Hepatocyte (in vitro differentiated cells): ENCODE results near the gene SEPTIN8. TPM values are rescaled to one million over a fixed set of nuclear protein-coding genes. Genes with fewer than 3 reads are reported as not detected.

Experiments used
- DNase-seq: peaks from one replicate; pipeline ENCODE4 v3.0.0-alpha.2; 2016; ENCODE audit warnings: low spot score
- H2AFZ ChIP-seq: fragments of 200-600 bp; sonication (generic); 2 replicates; pipeline ENCODE4 v1.6.0; 2016; ENCODE audit warnings: antibody characterized with exemption, mild to moderate bottlenecking
- H3K27ac ChIP-seq: fragments of 200-600 bp; sonication (generic); 2 replicates; pipeline ENCODE4 v1.5.1; 2016; ENCODE audit warnings: mild to moderate bottlenecking
- H3K27me3 ChIP-seq: fragments of 200-600 bp; sonication (generic); 2 replicates; pipeline ENCODE4 v1.6.1; 2016
- H3K36me3 ChIP-seq: fragments of 200-600 bp; sonication (generic); replicated peaks from 2 replicates; pipeline ENCODE4 v1.5.1; 2016; ENCODE audit warnings: low read depth; ENCODE audit not compliant: insufficient read depth
- H3K4me1 ChIP-seq: fragments of 200-600 bp; sonication (generic); 2 replicates; pipeline ENCODE4 v1.5.1; 2016; ENCODE audit warnings: mild to moderate bottlenecking, moderate library complexity; ENCODE audit not compliant: insufficient read depth
- H3K4me2 ChIP-seq: fragments of 200-600 bp; sonication (generic); 2 replicates; pipeline ENCODE4 v1.6.0; 2016
- H3K4me3 ChIP-seq: fragments of 200-600 bp; sonication (generic); 2 replicates; pipeline ENCODE4 v1.5.1; 2016; ENCODE audit warnings: mild to moderate bottlenecking
- H3K79me2 ChIP-seq: fragments of 200-600 bp; sonication (generic); 2 replicates; pipeline ENCODE4 v1.6.0; 2017; ENCODE audit warnings: mild to moderate bottlenecking
- H3K9me2 ChIP-seq: fragments of 200-600 bp; sonication (generic); replicated peaks from 2 replicates; pipeline ENCODE4 v1.6.0; 2017; ENCODE audit warnings: mild to moderate bottlenecking; ENCODE audit not compliant: insufficient read depth
- H3K9me3 ChIP-seq: fragments of 200-600 bp; sonication (generic); 2 replicates; pipeline ENCODE4 v1.5.1; 2016; ENCODE audit warnings: low read depth, mild to moderate bottlenecking
- H4K20me1 ChIP-seq: fragments of 200-600 bp; sonication (generic); 2 replicates; pipeline ENCODE4 v1.6.0; 2016; ENCODE audit warnings: mild to moderate bottlenecking; ENCODE audit not compliant: insufficient read depth, poor library complexity, severe bottlenecking
- CTCF ChIP-seq: fragments of 200-600 bp; sonication (generic); IDR thresholded peaks from 2 replicates; pipeline ENCODE4 v1.5.1; 2016; ENCODE audit warnings: antibody characterized with exemption, mild to moderate bottlenecking; ENCODE audit not compliant: poor library complexity
- EZH2 ChIP-seq: fragments of 200-600 bp; sonication (generic); IDR thresholded peaks from 2 replicates; pipeline ENCODE4 v1.6.1; 2016; ENCODE audit warnings: antibody characterized with exemption, mild to moderate bottlenecking, borderline replicate concordance
- EZH2phosphoT487 ChIP-seq: fragments of 200-600 bp; sonication (generic); IDR thresholded peaks from one replicate; pipeline ENCODE4 v1.6.1; 2018; ENCODE audit warnings: antibody characterized with exemption, mild to moderate bottlenecking, low read depth, moderate library complexity; ENCODE audit not compliant: unreplicated experiment, severe bottlenecking
- WGBS: methylation state at CpG from one replicate; pipeline ENCODE4 v1.1.6; 2016; ENCODE audit warnings: low lambda C conversion rate; ENCODE audit errors: missing lambda C conversion rate; 5-methylcytosine and 5-hydroxymethylcytosine counted together
- polyA plus RNA-seq: library from polyadenylated mRNA; unstranded; fragments of >200 nt; fragmentation: Nextera tagmentation; extraction: Ambion mirVana; gene quantifications from 2 replicates; pipeline ENCODE4 v1.2.1, GENCODE V29; 2016
- total RNA-seq: library from RNA; depleted of rRNA; stranded (reverse); fragments of >200 nt; gene quantifications from 2 replicates; pipeline ENCODE4 v1.2.3, GENCODE V29; 2014

SEPTIN8 gene
- total and polyA plus RNA-seq, 2 experiments from 2014 or later, result 18.7 to 41.9 TPM

GRCh38 chr5:132759114-132760048 is 17.7 kb downstream of the SEPTIN8 start:
- TF ChIP-seq EZH2 (no peak), EZH2phosphoT487 (no peak), CTCF (no peak)
- Histone ChIP-seq H2AFZ (no peak overlapping the region), H3K4me3 (no peak overlapping the region), H3K9me2 (no peaks in the 10 kb centered on the region), H4K20me1 (no peaks in the 10 kb centered on the region), H3K9me3 (no peaks in the 10 kb centered on the region), H3K27me3 (no peaks in the 10 kb centered on the region), H3K4me1 (no peaks in the 10 kb centered on the region), H3K27ac (no peak overlapping the region), H3K36me3 (no peaks in the 10 kb centered on the region), H3K79me2 (no peaks in the 10 kb centered on the region), H3K4me2 (no peak overlapping the region)
- 87% methylated on average over 13 of the region's 13 CpGs for WGBS
- no peak for DNase-seq

- no peak overlapping the region for H2AFZ ChIP-seq
- no peaks in the 10 kb centered on the region for H3K9me3 ChIP-seq
- no peak overlapping the region for H3K4me2 ChIP-seq
- H3K4me3 ChIP-seq, result no peak overlapping the region
- no peaks in the 10 kb centered on the region for H3K79me2 ChIP-seq
- TF ChIP-seq EZH2 (no peak), EZH2phosphoT487 (no peak), CTCF (no peak)
- no peak overlapping the region for H3K27ac ChIP-seq
- no peak for DNase-seq
- 86% methylated on average over 13 of the region's 13 CpGs for WGBS
- H3K27me3 ChIP-seq, result no peaks in the 10 kb centered on the region
- no peaks in the 10 kb centered on the region for H3K9me2 ChIP-seq
- H3K36me3 ChIP-seq, result no peaks in the 10 kb centered on the region
- H3K4me1 ChIP-seq, result no peaks in the 10 kb centered on the region
- no peaks in the 10 kb centered on the region for H4K20me1 ChIP-seq
These were observed 18.6 kb downstream of the SEPTIN8 start for GRCh38 chr5:132758451-132758850.

GRCh38 chr5:132756542-132756941 is 20.5 kb downstream of the SEPTIN8 start:
- no peaks in the 10 kb centered on the region for H3K9me3 ChIP-seq
- no peaks in the 10 kb centered on the region for H3K9me2 ChIP-seq
- no peaks in the 10 kb centered on the region for H4K20me1 ChIP-seq
- no peak overlapping the region for H3K27ac ChIP-seq
- no peak for TF ChIP-seq EZH2phosphoT487
- no peak for TF ChIP-seq EZH2
- TF ChIP-seq CTCF, result no peak
- H3K27me3 ChIP-seq, result no peaks in the 10 kb centered on the region
- H3K79me2 ChIP-seq, result no peaks in the 10 kb centered on the region
- H3K4me1 ChIP-seq, result no peaks in the 10 kb centered on the region
- no peak overlapping the region for H3K4me2 ChIP-seq
- H3K4me3 ChIP-seq, result no peak overlapping the region
- H3K36me3 ChIP-seq, result no peaks in the 10 kb centered on the region
- no peak for DNase-seq
- WGBS, result 88% methylated on average over 5 of the region's 5 CpGs
- no peak overlapping the region for H2AFZ ChIP-seq
